ENCODE measurements around the gene WDR1.

GRCh38 chr4:10098780-10099160 is 17.8 kb downstream of the WDR1 start:
- TF ChIP-seq GATA2 (IDR thresholded peaks at IDR 0.05; ENCODE audit: low read depth, low read length) (no peak), GATA3 (IDR thresholded peaks at IDR 0.05; ENCODE audit: low read depth, low read length) (no peak)

Data from SH-SY5Y (cell line).